ENCODE data around the gene FAM83D.

Gene FAM83D

DNA sequence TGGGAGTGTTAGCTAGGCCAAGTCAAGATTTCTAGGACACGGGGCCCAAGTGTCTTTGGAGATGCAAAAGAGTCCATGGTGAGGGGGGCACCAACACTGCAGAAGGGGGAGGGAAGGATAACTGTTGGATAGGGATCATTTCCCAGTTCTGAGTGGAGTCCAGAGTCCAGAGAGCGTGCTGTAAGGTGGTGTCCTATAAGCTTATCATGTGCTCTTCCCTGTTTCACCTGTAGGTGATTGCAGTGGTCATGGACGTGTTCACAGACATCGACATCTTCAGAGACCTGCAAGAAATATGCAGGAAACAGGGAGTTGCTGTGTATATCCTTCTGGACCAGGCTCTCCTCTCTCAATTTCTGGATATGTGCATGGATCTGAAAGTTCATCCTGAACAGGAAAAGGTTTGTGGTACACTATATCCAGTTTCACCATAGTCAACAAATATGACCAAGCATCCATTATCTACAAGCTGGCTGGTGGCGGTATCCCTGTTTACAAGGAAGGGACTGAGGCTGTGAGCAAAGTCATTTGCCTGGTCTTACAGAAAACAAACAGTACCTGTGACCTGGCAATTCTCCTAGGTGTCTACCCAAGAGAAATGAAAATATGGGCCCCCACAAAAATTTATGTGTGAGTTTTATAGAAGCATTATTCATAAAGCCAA is 15.6 kb downstream of the FAM83D start:
- Histone ChIP-seq H2BK15ac (ENCODE audit: low read length) (no peak overlapping the region), H3K79me1 (ENCODE audit: low read depth, low read length) (peaks cover 9% of the 10 kb centered on the region), H2BK12ac (ENCODE audit: low read length) (no peak overlapping the region), H3K18ac (ENCODE audit: low read length) (no peak overlapping the region), H3K14ac (ENCODE audit: low read length) (no peak overlapping the region), H3K23ac (ENCODE audit: low read depth, low read length, poor library complexity) (no peak overlapping the region), H3K4me2 (ENCODE audit: insufficient read depth, low read length, poor library complexity, severe bottlenecking) (no peak overlapping the region), H3K4ac (ENCODE audit: low read length) (no peak overlapping the region), H4K8ac (ENCODE audit: low read depth, low read length) (no peak overlapping the region), H3K36me3 (replicated peaks in 1 of 2; ENCODE audit: control insufficient read depth in 2 of 2, insufficient read depth in 2 of 2, low read length in 2 of 2) (peaks cover 32 to 94% of the 10 kb centered on the region in 2 donors), H3K27ac (replicated peaks; ENCODE audit: low read length) (no peak overlapping the region), H2BK120ac (ENCODE audit: low read depth, low read length) (no peak overlapping the region), H2AFZ (ENCODE audit: low read length) (no peak overlapping the region), H3K9me3 (replicated peaks in 1 of 2; ENCODE audit: control insufficient read depth in 2 of 2, insufficient read depth in 1 of 2, low read depth in 1 of 2, low read length in 2 of 2) (peaks cover 0 to 2% of the 10 kb centered on the region in 2 donors), H3K27me3 (ENCODE audit: control insufficient read depth in 3 of 3, insufficient read depth in 3 of 3, low read depth in 1 of 3, low read length in 3 of 3) (no peaks in the 10 kb centered on the region), H2BK5ac (ENCODE audit: low read length) (no peak overlapping the region), H3K4me3 (ENCODE audit: low read length in 2 of 2) (no peak overlapping the region), H4K91ac (ENCODE audit: low read depth, low read length, poor library complexity) (no peak overlapping the region), H2AK5ac (ENCODE audit: low read depth, low read length) (no peak overlapping the region), H3K9ac (ENCODE audit: low read depth, low read length, poor library complexity) (no peak overlapping the region), H3K4me1 (ENCODE audit: control insufficient read depth in 2 of 2, insufficient read depth in 1 of 2, low read depth in 1 of 2, low read length in 2 of 2) (peaks cover 0 to 13% of the 10 kb centered on the region in 2 donors)
- WGBS, 2 donors (ENCODE audit: extremely low coverage in 2 of 2, insufficient read length in 2 of 2, insufficient replicate concordance in 1 of 2) = no CpG with 5 or more reads among the region's 5 CpGs
- DNase-seq (ENCODE audit: low spot score) = no peak

- no peak overlapping the region for H2BK15ac ChIP-seq (ENCODE audit: low read length)
- H3K4me1 ChIP-seq (ENCODE audit: control insufficient read depth in 2 of 2, insufficient read depth in 1 of 2, low read depth in 1 of 2, low read length in 2 of 2) = peaks cover 0 to 2% of the 10 kb centered on the region in 2 donors
- no peak overlapping the region for H2BK120ac ChIP-seq (ENCODE audit: low read depth, low read length)
- no peak overlapping the region for H2BK5ac ChIP-seq (ENCODE audit: low read length)
- no peak overlapping the region for H3K14ac ChIP-seq (ENCODE audit: low read length)
- H4K91ac ChIP-seq (ENCODE audit: low read depth, low read length, poor library complexity) = no peak overlapping the region
- no peak overlapping the region for H3K4ac ChIP-seq (ENCODE audit: low read length)
- WGBS, 2 donors (ENCODE audit: extremely low coverage in 2 of 2, insufficient read length in 2 of 2, insufficient replicate concordance in 1 of 2) = no CpG with 5 or more reads among the region's 3 CpGs
- no peak overlapping the region for H3K4me2 ChIP-seq (ENCODE audit: insufficient read depth, low read length, poor library complexity, severe bottlenecking)
- no peak overlapping the region for H3K23ac ChIP-seq (ENCODE audit: low read depth, low read length, poor library complexity)
- DNase-seq (ENCODE audit: low spot score) = no peak
- H2AFZ ChIP-seq (ENCODE audit: low read length) = no peak overlapping the region
- H3K4me3 ChIP-seq (ENCODE audit: low read length in 2 of 2) = no peak overlapping the region
- no peak overlapping the region for H3K27ac ChIP-seq (replicated peaks; ENCODE audit: low read length)
- H3K9me3 ChIP-seq (replicated peaks in 1 of 2; ENCODE audit: control insufficient read depth in 2 of 2, insufficient read depth in 1 of 2, low read depth in 1 of 2, low read length in 2 of 2) = peaks cover 0 to 2% of the 10 kb centered on the region in 2 donors
- peaks cover 4% of the 10 kb centered on the region for H3K79me1 ChIP-seq (ENCODE audit: low read depth, low read length)
- no peak overlapping the region for H2BK12ac ChIP-seq (ENCODE audit: low read length)
- H3K27me3 ChIP-seq (ENCODE audit: control insufficient read depth in 3 of 3, insufficient read depth in 3 of 3, low read depth in 1 of 3, low read length in 3 of 3) = no peaks in the 10 kb centered on the region
- H3K18ac ChIP-seq (ENCODE audit: low read length) = no peak overlapping the region
- H3K9ac ChIP-seq (ENCODE audit: low read depth, low read length, poor library complexity) = no peak overlapping the region
- peaks cover 45 to 95% of the 10 kb centered on the region in 2 donors for H3K36me3 ChIP-seq (replicated peaks in 1 of 2; ENCODE audit: control insufficient read depth in 2 of 2, insufficient read depth in 2 of 2, low read length in 2 of 2)
- no peak overlapping the region for H2AK5ac ChIP-seq (ENCODE audit: low read depth, low read length)
- H4K8ac ChIP-seq (ENCODE audit: low read depth, low read length) = no peak overlapping the region
Observed at GRCh38 chr20:38945012-38945411, 18.8 kb downstream of the FAM83D start.

GRCh38 chr20:38946836-38947235 is 20.6 kb downstream of the FAM83D start:
- Histone ChIP-seq H3K36me3 (replicated peaks in 1 of 2; ENCODE audit: control insufficient read depth in 2 of 2, insufficient read depth in 2 of 2, low read length in 2 of 2) (peaks cover 46 to 95% of the 10 kb centered on the region in 2 donors), H3K18ac (ENCODE audit: low read length) (no peak overlapping the region), H3K4me3 (ENCODE audit: low read length in 2 of 2) (no peak overlapping the region), H3K4ac (ENCODE audit: low read length) (no peak overlapping the region), H3K27ac (replicated peaks; ENCODE audit: low read length) (no peak overlapping the region), H4K91ac (ENCODE audit: low read depth, low read length, poor library complexity) (no peak overlapping the region), H3K23ac (ENCODE audit: low read depth, low read length, poor library complexity) (no peak overlapping the region), H3K4me1 (ENCODE audit: control insufficient read depth in 2 of 2, insufficient read depth in 1 of 2, low read depth in 1 of 2, low read length in 2 of 2) (no peaks in the 10 kb centered on the region), H3K9ac (ENCODE audit: low read depth, low read length, poor library complexity) (no peak overlapping the region), H2BK12ac (ENCODE audit: low read length) (no peak overlapping the region), H3K79me1 (ENCODE audit: low read depth, low read length) (peaks cover 10% of the 10 kb centered on the region), H2BK5ac (ENCODE audit: low read length) (no peak overlapping the region), H3K4me2 (ENCODE audit: insufficient read depth, low read length, poor library complexity, severe bottlenecking) (no peak overlapping the region), H3K14ac (ENCODE audit: low read length) (no peak overlapping the region), H2BK15ac (ENCODE audit: low read length) (no peak overlapping the region), H3K27me3 (ENCODE audit: control insufficient read depth in 3 of 3, insufficient read depth in 3 of 3, low read depth in 1 of 3, low read length in 3 of 3) (no peaks in the 10 kb centered on the region), H2AFZ (ENCODE audit: low read length) (no peak overlapping the region), H2BK120ac (ENCODE audit: low read depth, low read length) (no peak overlapping the region), H4K8ac (ENCODE audit: low read depth, low read length) (no peak overlapping the region), H2AK5ac (ENCODE audit: low read depth, low read length) (no peak overlapping the region), H3K9me3 (replicated peaks in 1 of 2; ENCODE audit: control insufficient read depth in 2 of 2, insufficient read depth in 1 of 2, low read depth in 1 of 2, low read length in 2 of 2) (peaks cover 0 to 2% of the 10 kb centered on the region in 2 donors)
- WGBS, 2 donors (ENCODE audit: extremely low coverage in 2 of 2, insufficient read length in 2 of 2, insufficient replicate concordance in 1 of 2) = no CpG with 5 or more reads among the region's 3 CpGs
- DNase-seq (ENCODE audit: low spot score) = no peak

- H3K4me1 ChIP-seq (ENCODE audit: control insufficient read depth in 2 of 2, insufficient read depth in 1 of 2, low read depth in 1 of 2, low read length in 2 of 2) = no peaks in the 10 kb centered on the region
- peaks cover 11% of the 10 kb centered on the region for H3K79me1 ChIP-seq (ENCODE audit: low read depth, low read length)
- H3K14ac ChIP-seq (ENCODE audit: low read length) = no peak overlapping the region
- no peak overlapping the region for H2BK120ac ChIP-seq (ENCODE audit: low read depth, low read length)
- H3K9me3 ChIP-seq (replicated peaks in 1 of 2; ENCODE audit: control insufficient read depth in 2 of 2, insufficient read depth in 1 of 2, low read depth in 1 of 2, low read length in 2 of 2) = peaks cover 0 to 2% of the 10 kb centered on the region in 2 donors
- no peak overlapping the region for H3K4me2 ChIP-seq (ENCODE audit: insufficient read depth, low read length, poor library complexity, severe bottlenecking)
- H2AFZ ChIP-seq (ENCODE audit: low read length) = no peak overlapping the region
- no peak overlapping the region for H2AK5ac ChIP-seq (ENCODE audit: low read depth, low read length)
- no peak overlapping the region for H2BK15ac ChIP-seq (ENCODE audit: low read length)
- no peak overlapping the region for H4K8ac ChIP-seq (ENCODE audit: low read depth, low read length)
- no peak overlapping the region for H3K23ac ChIP-seq (ENCODE audit: low read depth, low read length, poor library complexity)
- no peak overlapping the region for H2BK12ac ChIP-seq (ENCODE audit: low read length)
- H3K36me3 ChIP-seq (replicated peaks in 1 of 2; ENCODE audit: control insufficient read depth in 2 of 2, insufficient read depth in 2 of 2, low read length in 2 of 2) = peaks cover 43 to 95% of the 10 kb centered on the region in 2 donors
- H2BK5ac ChIP-seq (ENCODE audit: low read length) = no peak overlapping the region
- no peak overlapping the region for H4K91ac ChIP-seq (ENCODE audit: low read depth, low read length, poor library complexity)
- WGBS, 2 donors (ENCODE audit: extremely low coverage in 2 of 2, insufficient read length in 2 of 2, insufficient replicate concordance in 1 of 2) = no CpG with 5 or more reads among the region's 7 CpGs
- no peak overlapping the region for H3K18ac ChIP-seq (ENCODE audit: low read length)
- H3K4me3 ChIP-seq (ENCODE audit: low read length in 2 of 2) = no peak overlapping the region
- no peaks in the 10 kb centered on the region for H3K27me3 ChIP-seq (ENCODE audit: control insufficient read depth in 3 of 3, insufficient read depth in 3 of 3, low read depth in 1 of 3, low read length in 3 of 3)
- no peak overlapping the region for H3K9ac ChIP-seq (ENCODE audit: low read depth, low read length, poor library complexity)
- H3K27ac ChIP-seq (replicated peaks; ENCODE audit: low read length) = no peak overlapping the region
- no peak overlapping the region for H3K4ac ChIP-seq (ENCODE audit: low read length)
- DNase-seq (ENCODE audit: low spot score) = no peak
Observed at GRCh38 chr20:38947931-38948362, 21.7 kb downstream of the FAM83D start.
